AG04450 (cell line): Measurements from ENCODE around the gene MYPN. TPM values are rescaled to one million over a fixed set of nuclear protein-coding genes. Genes with fewer than 3 reads are reported as not detected.
"Not testable (repeated sequence)": the region's sequence is repeated elsewhere in the genome, so short reads cannot be mapped to it uniquely, and the experiment has no call there.

ENCODE experiments used
- CTCF ChIA-PET: fragments of 300-600, 350-600 bp; formaldehyde crosslinking; extraction: SDS; loops from one replicate; lab custom pipeline; 2022; ENCODE audit warnings: antibody characterized with exemption, inconsistent platforms; lab: Charles Lee
- POLR2A ChIA-PET: fragments of 350-600 bp; formaldehyde crosslinking; extraction: SDS; loops from one replicate; lab custom pipeline; 2021; ENCODE audit warnings: antibody characterized with exemption, inconsistent platforms; lab: Yijun Ruan, JAX
- DNase-seq: peaks from one replicate; pipeline ENCODE4 v3.0.0-alpha.2; 2011; ENCODE audit warnings: low read depth, low spot score
- H3K27ac ChIP-seq: one replicate; pipeline ENCODE4 v1.5.1; 2012; ENCODE audit warnings: low read depth, low read length, control low read depth
- H3K27me3 ChIP-seq: one replicate; pipeline ENCODE4 v1.6.0; 2012; ENCODE audit warnings: low read length; ENCODE audit not compliant: control insufficient read depth, insufficient read depth
- H3K4me3 ChIP-seq: 2 replicates; pipeline ENCODE4 v1.5.1; 2011; ENCODE audit warnings: mild to moderate bottlenecking, low read depth, low read length, control low read depth
- H3K9me3 ChIP-seq: 2 replicates; pipeline ENCODE4 v1.5.1; 2012; ENCODE audit warnings: low read length; ENCODE audit not compliant: control insufficient read depth, insufficient read depth
- polyA plus RNA-seq: library from polyadenylated mRNA; depleted of rRNA; stranded (reverse); fragments of >200 nt; gene quantifications from 2 replicates; pipeline ENCODE4 v1.2.3, GENCODE V29; 2011
- TF ChIP-seq, protein P1 (sequence below): IDR thresholded peaks from 2 replicates; pipeline ENCODE4 v1.5.1; 2011; ENCODE audit warnings: low read depth, low read length, control low read depth, inconsistent platforms

Gene MYPN
- polyA plus RNA-seq, 1 experiment: 2.9 TPM

DNA sequence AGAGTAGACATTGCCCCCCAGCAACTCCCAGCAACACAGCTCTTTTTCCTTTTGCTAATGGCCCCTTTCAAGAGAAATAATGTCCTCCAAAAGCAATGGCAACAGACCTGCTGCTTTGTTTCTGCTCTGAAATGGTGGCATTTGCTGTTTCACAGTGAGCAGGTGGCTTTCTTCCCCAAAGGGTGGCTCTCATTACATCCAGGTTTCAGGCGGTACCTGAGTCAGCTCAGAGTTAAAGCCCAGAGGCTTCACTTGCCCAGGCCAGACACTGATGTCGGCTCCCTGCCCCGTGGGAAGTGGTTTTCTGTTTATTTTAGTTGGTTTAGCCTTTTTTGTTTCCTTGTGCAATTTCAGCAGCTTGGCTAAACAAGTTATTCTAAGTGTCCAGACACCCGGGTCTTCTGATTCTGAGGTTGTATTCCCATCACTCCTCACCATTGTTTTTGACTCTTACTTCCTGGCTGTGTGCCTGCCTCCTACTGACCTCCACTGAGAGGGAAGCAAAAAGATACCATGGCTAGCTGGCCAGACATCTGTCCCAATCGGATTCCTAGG lies 130.4 kb downstream of the MYPN start:
- TF ChIP-seq, protein P1, sequence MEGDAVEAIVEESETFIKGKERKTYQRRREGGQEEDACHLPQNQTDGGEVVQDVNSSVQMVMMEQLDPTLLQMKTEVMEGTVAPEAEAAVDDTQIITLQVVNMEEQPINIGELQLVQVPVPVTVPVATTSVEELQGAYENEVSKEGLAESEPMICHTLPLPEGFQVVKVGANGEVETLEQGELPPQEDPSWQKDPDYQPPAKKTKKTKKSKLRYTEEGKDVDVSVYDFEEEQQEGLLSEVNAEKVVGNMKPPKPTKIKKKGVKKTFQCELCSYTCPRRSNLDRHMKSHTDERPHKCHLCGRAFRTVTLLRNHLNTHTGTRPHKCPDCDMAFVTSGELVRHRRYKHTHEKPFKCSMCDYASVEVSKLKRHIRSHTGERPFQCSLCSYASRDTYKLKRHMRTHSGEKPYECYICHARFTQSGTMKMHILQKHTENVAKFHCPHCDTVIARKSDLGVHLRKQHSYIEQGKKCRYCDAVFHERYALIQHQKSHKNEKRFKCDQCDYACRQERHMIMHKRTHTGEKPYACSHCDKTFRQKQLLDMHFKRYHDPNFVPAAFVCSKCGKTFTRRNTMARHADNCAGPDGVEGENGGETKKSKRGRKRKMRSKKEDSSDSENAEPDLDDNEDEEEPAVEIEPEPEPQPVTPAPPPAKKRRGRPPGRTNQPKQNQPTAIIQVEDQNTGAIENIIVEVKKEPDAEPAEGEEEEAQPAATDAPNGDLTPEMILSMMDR: no peak
- Histone ChIP-seq H3K27ac (no peak overlapping the region), H3K9me3 (no peaks in the 10 kb centered on the region), H3K27me3 (peaks cover 19% of the 10 kb centered on the region), H3K4me3 (no peak overlapping the region)
- POLR2A ChIA-PET: no interaction called here
- CTCF ChIA-PET: interaction anchor here (0.5 to 2.7 kb wide), 3 partner anchors 27 to 215 kb away, joined by 3 to 11 read pairs (median 3); no protein-coding TSS in a partner anchor
- DNase-seq: no peak

GRCh38 chr10:68242051-68242450 lies 132.8 kb downstream of the MYPN start:
- Histone ChIP-seq H3K27ac (no peak overlapping the region), H3K27me3 (peaks cover 13% of the 10 kb centered on the region), H3K4me3 (no peak overlapping the region), H3K9me3 (no peaks in the 10 kb centered on the region)
- TF ChIP-seq, protein P1: no peak
- ChIA-PET POLR2A (no interaction called here), CTCF (interaction anchor here (2.7 kb wide), 1 partner anchor 30 kb away, joined by 11 read pairs; no protein-coding TSS in a partner anchor)
- no peak for DNase-seq

- POLR2A ChIA-PET, H3K4me3 ChIP-seq, H3K9me3 ChIP-seq, H3K27me3 ChIP-seq, CTCF ChIA-PET, DNase-seq, H3K27ac ChIP-seq: not testable (repeated sequence)
Measured at GRCh38 chr10:68246397-68246796, 137.1 kb downstream of the MYPN start.

DNA sequence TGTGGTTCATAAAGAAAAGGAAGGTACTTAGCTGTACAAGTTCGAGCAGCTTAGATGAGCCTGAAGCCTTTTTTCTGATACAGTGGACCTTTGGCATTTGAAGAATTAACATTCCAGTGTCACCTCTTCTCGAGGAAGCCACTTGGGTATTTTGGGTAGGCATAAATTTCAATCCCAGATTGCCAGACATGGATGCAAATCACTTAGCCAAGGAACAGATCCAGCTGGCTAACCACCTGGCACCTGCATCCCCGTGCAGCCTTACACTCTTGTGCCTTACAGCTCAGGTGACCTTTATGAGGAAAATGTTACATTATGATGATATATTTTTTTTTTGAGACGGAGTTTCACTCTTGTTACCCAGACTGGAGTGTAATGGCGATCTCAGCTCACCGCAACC lies 138.6 kb downstream of the MYPN start:
- DNase-seq: no peak
- CTCF ChIA-PET: no interaction called here
- H3K9me3 ChIP-seq: no peaks in the 10 kb centered on the region
- H3K4me3 ChIP-seq: no peak overlapping the region
- H3K27ac ChIP-seq: no peak overlapping the region
- peaks cover 15% of the 10 kb centered on the region for H3K27me3 ChIP-seq
- TF ChIP-seq, protein P1: no peak
- POLR2A ChIA-PET: interaction anchor here (0.6 kb wide), 1 partner anchor 64 kb away, joined by 4 read pairs; no protein-coding TSS in a partner anchor

DNA sequence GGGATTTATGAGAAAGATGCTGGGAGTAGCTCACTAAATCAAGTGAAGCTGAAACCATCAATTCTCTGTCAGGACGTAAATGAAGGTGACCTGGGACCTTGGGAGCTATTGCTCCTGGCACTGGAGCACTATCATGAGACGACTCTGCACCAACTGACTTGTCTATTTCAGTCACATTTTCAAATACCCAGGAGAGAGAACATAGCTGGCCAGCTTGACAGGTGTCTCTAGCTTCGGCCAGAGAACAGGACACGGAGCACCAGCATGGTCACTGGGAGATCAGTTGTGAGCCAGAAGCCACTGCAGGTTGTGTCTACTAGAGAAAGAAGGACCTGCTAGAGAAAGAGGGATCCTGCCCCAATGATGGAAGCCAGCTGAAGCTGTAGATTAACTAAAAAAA lies 140.0 kb downstream of the MYPN start:
- Histone ChIP-seq H3K4me3 (no peak overlapping the region), H3K27ac (no peak overlapping the region), H3K9me3 (no peaks in the 10 kb centered on the region), H3K27me3 (peaks cover 24% of the 10 kb centered on the region)
- ChIA-PET POLR2A (no interaction called here), CTCF (interaction anchor here (1.2 kb wide), 1 partner anchor 52 kb away, joined by 4 read pairs; no protein-coding TSS in a partner anchor)
- TF ChIP-seq, protein P1: no peak
- DNase-seq: no peak
